HCT116 (cell line): Measurements from ENCODE around the gene TEAD3. TPM values are rescaled to one million over a fixed set of nuclear protein-coding genes. Genes with fewer than 3 reads are reported as not detected.
A peak's percentile ranks its signal among the peaks of the same experiment; 100 is the strongest.

Experiments
- ATAC-seq: fragments of 200-7000 bp; cut with Tn5 transposase; 2 replicates; pipeline ENCODE4 v1.9.1; 2020; ENCODE audit warnings: mild to moderate bottlenecking, moderate library complexity
- BruUV-seq: library from RNA; stranded (reverse); fragments of 400-500 nt; replicated peaks from 2 replicates; lab custom pipeline; 2021; lab: Mats Ljungman, UMichigan
- CTCF ChIA-PET: fragments of 300-600 bp; sonication (Branson Sonifier 250); formaldehyde crosslinking; loops from one replicate; lab custom pipeline; 2021; ENCODE audit warnings: antibody characterized with exemption; lab: Charles Lee
- POLR2A ChIA-PET: fragments of 300-600, 350-600 bp; sonication (Branson Sonifier 250); formaldehyde crosslinking; loops from one replicate; lab custom pipeline; 2021; ENCODE audit warnings: antibody characterized with exemption; lab: Charles Lee
- RAD21 ChIA-PET, 2 experiments: fragments of 300-600 bp; sonication (Branson Sonifier 250); formaldehyde crosslinking; loops; one replicate each; lab custom pipeline; 2023; ENCODE audit warnings: low total read pairs in 2 of 2; ENCODE audit not compliant: uncharacterized antibody in 2 of 2, unreplicated experiment in 2 of 2, low non-redundant PET in 1 of 2; lab: Charles Lee
- DNase-seq: peaks from one replicate; pipeline ENCODE4 v3.0.0-alpha.2; 2010; ENCODE audit warnings: low read depth, low spot score
- H2AFZ ChIP-seq: fragments of 200-600 bp; shearing (Covaris generic), sonication (generic); 2 replicates; pipeline ENCODE4 v1.6.1; 2017; ENCODE audit warnings: low read depth, mixed run types, mixed read lengths, antibody characterized with exemption, low read length; ENCODE audit not compliant: poor library complexity, severe bottlenecking
- H3K27ac ChIP-seq: 2 replicates; pipeline ENCODE4 v1.5.1; 2012; ENCODE audit warnings: low read depth, low read length
- H3K27me3 ChIP-seq: fragments of 200-600 bp; sonication (generic); 2 replicates; pipeline ENCODE4 v1.6.1; 2016; ENCODE audit warnings: mixed run types, low read length, mixed read lengths; ENCODE audit not compliant: insufficient read depth
- H3K36me3 ChIP-seq, 2 experiments: fragments of 200-500 bp in 1 of 2; fragments of 200-600 bp in 1 of 2; sonication (Bioruptor generic) in 1 of 2; sonication (generic) in 1 of 2; 2 replicates each; pipeline versions ENCODE4 v1.5.1 to v1.6.1; 2014 to 2016; ENCODE audit warnings: low read length in 2 of 2, inconsistent platforms in 1 of 2, mixed read lengths in 1 of 2, mixed run types in 1 of 2; ENCODE audit not compliant: insufficient read depth in 2 of 2, control insufficient read depth in 1 of 2
- H3K4me1 ChIP-seq, 2 experiments: fragments of 200-600 bp in 1 of 2; sonication (generic) in 1 of 2; 2 replicates each; pipeline versions ENCODE4 v1.5.1 to v1.6.1; 2012 to 2017; ENCODE audit warnings: low read length in 2 of 2, inconsistent platforms in 1 of 2, mild to moderate bottlenecking in 1 of 2, mixed read lengths in 1 of 2, mixed run types in 1 of 2, moderate library complexity in 1 of 2; ENCODE audit not compliant: insufficient read depth in 2 of 2, control insufficient read depth in 1 of 2
- H3K4me2 ChIP-seq: fragments of 200-600 bp; sonication (generic); 2 replicates; pipeline ENCODE4 v1.6.1; 2017; ENCODE audit warnings: mixed run types, low read length, mixed read lengths
- H3K4me3 ChIP-seq, 2 experiments: fragments of 200-600 bp in 1 of 2; sonication (generic) in 1 of 2; replicated peaks in 1 of 2; 2 replicates each; pipeline ENCODE4 v1.5.1; 2011 to 2016; ENCODE audit warnings: low read length in 2 of 2, control low read depth in 1 of 2, low read depth in 1 of 2, mild to moderate bottlenecking in 1 of 2, mixed read lengths in 1 of 2, mixed run types in 1 of 2
- H3K79me2 ChIP-seq: fragments of 200-600 bp; sonication (generic); 2 replicates; pipeline ENCODE4 v1.6.1; 2017; ENCODE audit warnings: mild to moderate bottlenecking, mixed run types, low read length, moderate library complexity, mixed read lengths; ENCODE audit not compliant: insufficient read depth
- H3K9ac ChIP-seq: fragments of 200-600 bp; sonication (generic); 2 replicates; pipeline ENCODE4 v1.6.1; 2016; ENCODE audit warnings: low read length, mixed read lengths
- H3K9me2 ChIP-seq: fragments of 200-600 bp; sonication (generic), shearing (Covaris generic); 2 replicates; pipeline ENCODE4 v1.6.1; 2017; ENCODE audit warnings: mixed run types, mild to moderate bottlenecking, moderate library complexity; ENCODE audit not compliant: insufficient read depth
- H3K9me3 ChIP-seq, 2 experiments: fragments of 200-500 bp in 1 of 2; fragments of 200-600 bp in 1 of 2; sonication (Bioruptor generic) in 1 of 2; sonication (generic) in 1 of 2; 2 replicates each; pipeline ENCODE4 v1.6.1; 2014 to 2017; ENCODE audit warnings: low read length in 2 of 2, mixed read lengths in 2 of 2, inconsistent platforms in 1 of 2, low read depth in 1 of 2, mild to moderate bottlenecking in 1 of 2, mixed run types in 1 of 2, moderate library complexity in 1 of 2; ENCODE audit not compliant: control insufficient read depth in 1 of 2, insufficient read depth in 1 of 2
- H4K20me1 ChIP-seq: fragments of 200-600 bp; sonication (generic), shearing (Covaris generic); 2 replicates; pipeline ENCODE4 v1.6.1; 2017; ENCODE audit warnings: mixed run types, mild to moderate bottlenecking, moderate library complexity; ENCODE audit not compliant: insufficient read depth
- ATF3 ChIP-seq: IDR thresholded peaks from 2 replicates; pipeline ENCODE4 v1.6.1; 2012
- CTCF ChIP-seq, 3 experiments: fragments of 200-600 bp in 1 of 3; sonication (generic) in 1 of 3; IDR thresholded peaks in 2 of 3; conservative IDR thresholded peaks in 1 of 3; 2 replicates each; pipeline ENCODE4 v1.5.1; 2012 to 2017; ENCODE audit warnings: low read depth in 2 of 3, low read length in 2 of 3, antibody characterized with exemption in 1 of 3, borderline replicate concordance in 1 of 3, control low read depth in 1 of 3, mild to moderate bottlenecking in 1 of 3, mixed read lengths in 1 of 3, mixed run types in 1 of 3, moderate library complexity in 1 of 3; ENCODE audit not compliant: insufficient read depth in 1 of 3
- EGR1 ChIP-seq: IDR thresholded peaks from 2 replicates; pipeline ENCODE4 v1.6.1; 2012; ENCODE audit warnings: low read depth
- ELF1 ChIP-seq: IDR thresholded peaks from 2 replicates; pipeline ENCODE4 v1.6.1; 2012; ENCODE audit warnings: low read depth, borderline replicate concordance
- EZH2 ChIP-seq: fragments of 200-600 bp; sonication (generic); IDR thresholded peaks from 2 replicates; pipeline ENCODE4 v1.6.1; 2017; ENCODE audit warnings: antibody characterized with exemption, mixed run types
- EZH2phosphoT487 ChIP-seq: fragments of 200-600 bp; IDR thresholded peaks from 2 replicates; pipeline ENCODE4 v1.6.1; 2018; ENCODE audit warnings: antibody characterized with exemption, borderline replicate concordance
- FOSL1 ChIP-seq: IDR thresholded peaks from 2 replicates; pipeline ENCODE4 v1.6.1; 2012; ENCODE audit warnings: low read depth
- MAX ChIP-seq: IDR thresholded peaks from 2 replicates; pipeline ENCODE4 v1.6.1; 2012
- SP1 ChIP-seq: IDR thresholded peaks from 2 replicates; pipeline ENCODE4 v1.6.1; 2012; ENCODE audit warnings: low read depth
- YY1 ChIP-seq: IDR thresholded peaks from 2 replicates; pipeline ENCODE4 v1.6.1; 2011; ENCODE audit warnings: low read length, low read depth, moderate library complexity, mild to moderate bottlenecking; ENCODE audit not compliant: insufficient replicate concordance; ENCODE audit errors: extremely low read depth
- ZBTB33 ChIP-seq: IDR thresholded peaks from 2 replicates; pipeline ENCODE4 v1.6.1; 2011; ENCODE audit warnings: mild to moderate bottlenecking, low read length, moderate library complexity; ENCODE audit not compliant: insufficient replicate concordance; ENCODE audit errors: extremely low read depth
- ZFX ChIP-seq: fragments of 450-650 bp; IDR thresholded peaks from 2 replicates; pipeline ENCODE4 v1.6.1; 2017
- intact Hi-C: fragments of 100-400 bp; cut with micrococcal nuclease; formaldehyde crosslinking; loops from 2 replicates; pipeline ENCODE4 v1.10.0; 2022
- total RNA-seq: library from RNA; stranded (reverse); gene quantifications from one replicate; pipeline ENCODE4 v1.2.1, GENCODE V29; 2021; ENCODE audit not compliant: unreplicated experiment

The TEAD3 gene
- total RNA-seq, 1 experiment from 2014 or later = 21.8 TPM

- H3K27me3 ChIP-seq = no peaks in the 10 kb centered on the region
- H3K4me3 ChIP-seq = peak overlapping the region; percentile 62 to 72
- TF ChIP-seq ELF1 = no peak
- TF ChIP-seq ATF3 = no peak
- TF ChIP-seq EZH2 = no peak
- TSS peak; percentile 67 for BruUV-seq
- H3K9me3 ChIP-seq = no peaks in the 10 kb centered on the region
- ChIA-PET CTCF (interaction anchor here (6.8 kb wide), 1 partner anchor 112 kb away, joined by 120 read pairs; the partner anchor contains the start of gene PPARD), RAD21 (no interaction called here), POLR2A (interaction anchor here (1.7 kb wide), 1 partner anchor 15 kb away, joined by 6 read pairs; the partner anchor contains the start of gene RPL10A)
- no peaks in the 10 kb centered on the region for H4K20me1 ChIP-seq
- no peaks in the 10 kb centered on the region for H3K79me2 ChIP-seq
- H3K9me2 ChIP-seq = no peaks in the 10 kb centered on the region
- H3K36me3 ChIP-seq = peaks cover 2 to 11% of the 10 kb centered on the region in 2 experiments; a peak in 3 of 4 replicates
- H3K4me2 ChIP-seq = peak overlapping the region; percentile 93
- DNase-seq (no peak), ATAC-seq (no peak)
- peak overlapping the region; percentile 76 for H3K9ac ChIP-seq
- no peak overlapping the region for H3K27ac ChIP-seq
- intact Hi-C loops = no loop called here
- peaks cover 13 to 28% of the 10 kb centered on the region in 2 experiments; a peak in 3 of 4 replicates for H3K4me1 ChIP-seq
- no peak overlapping the region for H2AFZ ChIP-seq
These were observed 43.6 kb downstream of the TEAD3 start for GRCh38 chr6:35453236-35453635.

- ATAC-seq = peak; percentile 87
- CTCF ChIA-PET = interaction anchor here (1.8 to 6.8 kb wide), 3 partner anchors 111 to 159 kb away, joined by 6 to 120 read pairs (median 46); partner anchors contain the start of genes DEF6 and PPARD
- Histone ChIP-seq H3K9ac (peak within 1 kb of the TSS; percentile 76), H3K4me1 (peaks cover 13 to 28% of the 10 kb centered on the region in 2 experiments; a peak in 3 of 4 replicates), H3K79me2 (no peaks in the 10 kb centered on the region), H2AFZ (peak within 1 kb of the TSS; percentile 75), H3K36me3 (peaks cover 0 to 7% of the 10 kb centered on the region in 2 experiments; a peak in 2 of 4 replicates), H3K9me3 (no peaks in the 10 kb centered on the region), H3K27ac (peak within 1 kb of the TSS; percentile 46; the same call in 1 of the 2 replicates), H3K27me3 (no peaks in the 10 kb centered on the region), H3K9me2 (no peaks in the 10 kb centered on the region), H4K20me1 (no peaks in the 10 kb centered on the region), H3K4me3 (peak within 1 kb of the TSS; percentile 62 to 72), H3K4me2 (peak within 1 kb of the TSS; percentile 93)
- BruUV-seq = no TSS peak
- peak; percentile 81 for DNase-seq
- RAD21 ChIA-PET = interaction anchor here in 1 of 2 experiments (0.8 kb wide), 1 partner anchor 193 kb away, joined by 4 read pairs; the partner anchor contains the start of gene ZNF76
- intact Hi-C loops = no loop called here
- POLR2A ChIA-PET = interaction anchor here (1.7 kb wide), 1 partner anchor 16 kb away, joined by 6 read pairs; the partner anchor contains the start of gene RPL10A
- peak; percentile 86 for TF ChIP-seq MAX
- peak; percentile 33 for TF ChIP-seq YY1
- peak; percentile 80 for TF ChIP-seq EGR1
- TF ChIP-seq FOSL1 = no peak
- TF ChIP-seq EZH2phosphoT487 = no peak
- no peak for TF ChIP-seq ELF1
- peak; percentile 79 for TF ChIP-seq SP1
- no peak for TF ChIP-seq ZBTB33
- peak; percentile 62 for TF ChIP-seq ZFX
- TF ChIP-seq EZH2 = no peak
- no peak for TF ChIP-seq CTCF (IDR thresholded peaks at IDR 0.05 in 2 of 3, conservative IDR thresholded peaks at IDR 0.05 in 1 of 3; ENCODE audit: borderline replicate concordance in 1 of 3, insufficient read depth in 1 of 3, low read depth in 2 of 3, low read length in 2 of 3)
These were observed 44.4 kb downstream of the TEAD3 start, which contains the start of gene FANCE for GRCh38 chr6:35452183-35453090. FANCE (plus strand) TSS chr6:35452338; CDS start chr6:35452546, 208 bp downstream.
